NCI-H2107 treated with DMSO at 0.1 percent for 48 hours (cell line): ENCODE data around the gene CYS1.
"Not testable (repeated sequence)": the region's sequence is repeated elsewhere in the genome, so short reads cannot be mapped to it uniquely, and the experiment has no call there.

Experiments used
- DNase-seq: peaks from one replicate; lab custom pipeline; 2025; ENCODE audit not compliant: unreplicated experiment; lab: John Stamatoyannopoulos, UW

CYS1 gene

GRCh38 chr2:10079870-10080535 lies at the start of gene CYS1:
TSS of gene CYS1 (minus strand) at chr2:10080411. CDS start at chr2:10080223, 188 bp downstream.
- no peak for DNase-seq

- no peak for DNase-seq
These were observed 49.3 kb upstream of the CYS1 start for GRCh38 chr2:10129490-10129889.

- DNase-seq, result no peak
These were observed 48.2 kb upstream of the CYS1 start for GRCh38 chr2:10128420-10128819.

- DNase-seq, result no peak
These were observed 46.4 kb upstream of the CYS1 start for GRCh38 chr2:10126632-10127026.

- DNase-seq, result no peak
These were observed 45.8 kb upstream of the CYS1 start for GRCh38 chr2:10125842-10126631.

- peak; percentile 68 for DNase-seq
These were observed 44.4 kb upstream of the CYS1 start for GRCh38 chr2:10124538-10125045.

GRCh38 chr2:10123281-10123680 lies 43.1 kb upstream of the CYS1 start:
- DNase-seq, result no peak

- peak; percentile 75 for DNase-seq
These were observed 42.5 kb upstream of the CYS1 start, which contains the start of gene RRM2 for GRCh38 chr2:10122500-10123280. TSS of gene RRM2 (plus strand) at chr2:10122739. CDS start at chr2:10122799, 60 bp downstream.

- no peak for DNase-seq
These were observed 40.8 kb upstream of the CYS1 start for GRCh38 chr2:10120877-10121574.

- peak; percentile 77 for DNase-seq
These were observed 40.1 kb upstream of the CYS1 start for GRCh38 chr2:10120158-10120876.

- DNase-seq, result no peak
These were observed 39.5 kb upstream of the CYS1 start for GRCh38 chr2:10119601-10120157.

GRCh38 chr2:10119027-10119325 lies 38.8 kb upstream of the CYS1 start:
- no peak for DNase-seq

- DNase-seq, result no peak
These were observed 29.1 kb upstream of the CYS1 start for GRCh38 chr2:10109311-10109710.

GRCh38 chr2:10104906-10105305 lies 24.7 kb upstream of the CYS1 start:
- not testable (repeated sequence) for DNase-seq

- no peak for DNase-seq
These were observed 23.0 kb upstream of the CYS1 start for GRCh38 chr2:10103179-10103578.

- DNase-seq, result no peak
These were observed 21.3 kb upstream of the CYS1 start for GRCh38 chr2:10101491-10101890.

GRCh38 chr2:10097352-10098148 lies 17.3 kb upstream of the CYS1 start:
- peak; percentile 59 for DNase-seq

GRCh38 chr2:10096641-10097040 lies 16.4 kb upstream of the CYS1 start:
- no peak for DNase-seq

- DNase-seq, result no peak
These were observed 15.0 kb upstream of the CYS1 start for GRCh38 chr2:10095175-10095574.
